Measurements from ENCODE around the gene ANKMY2. TPM values are rescaled to one million over a fixed set of nuclear protein-coding genes. Genes with fewer than 3 reads are reported as not detected.

The ANKMY2 gene
- polyA plus RNA-seq, 1 donor from 2014 or later: 94.7 TPM

- no peak overlapping the region for H3K27ac ChIP-seq (ENCODE audit: low read length)
- H3K9me3 ChIP-seq (ENCODE audit: low read length): no peaks in the 10 kb centered on the region
- H3K4me2 ChIP-seq (ENCODE audit: low read length): no peak overlapping the region
- no peak overlapping the region for H2AFZ ChIP-seq (ENCODE audit: low read depth, low read length)
- H3F3A ChIP-seq (ENCODE audit: insufficient read depth, low read length, poor library complexity, severe bottlenecking): no peaks in the 10 kb centered on the region
- TF ChIP-seq MXI1 (conservative IDR thresholded peaks at IDR 0.05; ENCODE audit: poor library complexity, severe bottlenecking) (no peak), EP300 (conservative IDR thresholded peaks at IDR 0.05; ENCODE audit: poor library complexity, severe bottlenecking) (no peak), RAD21 (conservative IDR thresholded peaks at IDR 0.05) (no peak), CTCF (IDR thresholded peaks at IDR 0.05; ENCODE audit: poor library complexity, severe bottlenecking) (no peak), TAF1 (IDR thresholded peaks at IDR 0.05; ENCODE audit: low read depth) (no peak), SMC3 (conservative IDR thresholded peaks at IDR 0.05; ENCODE audit: poor library complexity) (no peak), POLR2AphosphoS5 (IDR thresholded peaks at IDR 0.05) (no peak), REST (IDR thresholded peaks at IDR 0.05; ENCODE audit: borderline replicate concordance) (no peak), EZH2 (IDR thresholded peaks at IDR 0.05; ENCODE audit: borderline replicate concordance, insufficient read depth, low read length, poor library complexity, severe bottlenecking) (no peak)
- H3K27me3 ChIP-seq (ENCODE audit: insufficient read depth, low read depth, low read length): no peaks in the 10 kb centered on the region
- no peak overlapping the region for H3K9ac ChIP-seq (ENCODE audit: low read length)
- no peaks in the 10 kb centered on the region for H3K9me2 ChIP-seq (ENCODE audit: insufficient read depth, low read length)
- peaks cover 7% of the 10 kb centered on the region for H4K20me1 ChIP-seq (ENCODE audit: insufficient read depth)
- H3K4me3 ChIP-seq (ENCODE audit: low read length): peak overlapping the region; percentile 86
- H3K79me2 ChIP-seq (replicated peaks; ENCODE audit: insufficient read depth, low read length): peaks cover 72% of the 10 kb centered on the region
- no peaks in the 10 kb centered on the region for H3K36me3 ChIP-seq (ENCODE audit: insufficient read depth, low read length)
These were observed 4.7 kb upstream of the ANKMY2 start for GRCh38 chr7:16650266-16650665.

- no peaks in the 10 kb centered on the region for H3K36me3 ChIP-seq (ENCODE audit: insufficient read depth, low read length)
- H3K79me2 ChIP-seq (replicated peaks; ENCODE audit: insufficient read depth, low read length): peaks cover 70% of the 10 kb centered on the region
- no peak overlapping the region for H3K9ac ChIP-seq (ENCODE audit: low read length)
- peak overlapping the region; percentile 94 for H3K4me2 ChIP-seq (ENCODE audit: low read length)
- peaks cover 7% of the 10 kb centered on the region for H4K20me1 ChIP-seq (ENCODE audit: insufficient read depth)
- H3K9me2 ChIP-seq (ENCODE audit: insufficient read depth, low read length): no peaks in the 10 kb centered on the region
- H3F3A ChIP-seq (ENCODE audit: insufficient read depth, low read length, poor library complexity, severe bottlenecking): no peaks in the 10 kb centered on the region
- no peaks in the 10 kb centered on the region for H3K9me3 ChIP-seq (ENCODE audit: low read length)
- no peak overlapping the region for H2AFZ ChIP-seq (ENCODE audit: low read depth, low read length)
- no peak for TF ChIP-seq EP300 (conservative IDR thresholded peaks at IDR 0.05; ENCODE audit: poor library complexity, severe bottlenecking)
- H3K4me3 ChIP-seq (ENCODE audit: low read length): peak overlapping the region; percentile 86
- no peak overlapping the region for H3K27ac ChIP-seq (ENCODE audit: low read length)
- H3K27me3 ChIP-seq (ENCODE audit: insufficient read depth, low read depth, low read length): no peaks in the 10 kb centered on the region
These were observed 3.6 kb upstream of the ANKMY2 start for GRCh38 chr7:16649196-16649595.

GRCh38 chr7:16648551-16648950 is 3.0 kb upstream of the ANKMY2 start:
- Histone ChIP-seq H3K4me2 (ENCODE audit: low read length) (peak overlapping the region; percentile 94), H4K20me1 (ENCODE audit: insufficient read depth) (peaks cover 10% of the 10 kb centered on the region)

More at GRCh38 chr7:16648551-16648950, 3.0 kb upstream of the ANKMY2 start:
- Histone ChIP-seq H3K4me3 (ENCODE audit: low read length) (peak overlapping the region; percentile 86), H3K27ac (ENCODE audit: low read length) (peak overlapping the region; percentile 6), H3K9ac (ENCODE audit: low read length) (peak overlapping the region; percentile 3), H3K9me3 (ENCODE audit: low read length) (no peaks in the 10 kb centered on the region), H3F3A (ENCODE audit: insufficient read depth, low read length, poor library complexity, severe bottlenecking) (no peaks in the 10 kb centered on the region), H3K36me3 (ENCODE audit: insufficient read depth, low read length) (no peaks in the 10 kb centered on the region), H2AFZ (ENCODE audit: low read depth, low read length) (no peak overlapping the region), H3K27me3 (ENCODE audit: insufficient read depth, low read depth, low read length) (no peaks in the 10 kb centered on the region), H3K79me2 (replicated peaks; ENCODE audit: insufficient read depth, low read length) (peaks cover 74% of the 10 kb centered on the region), H3K9me2 (ENCODE audit: insufficient read depth, low read length) (no peaks in the 10 kb centered on the region)
- no peak for TF ChIP-seq SMC3 (conservative IDR thresholded peaks at IDR 0.05; ENCODE audit: poor library complexity)
- no peak for TF ChIP-seq POLR2AphosphoS5 (IDR thresholded peaks at IDR 0.05)
- TF ChIP-seq REST (IDR thresholded peaks at IDR 0.05; ENCODE audit: borderline replicate concordance): no peak
- TF ChIP-seq EZH2 (IDR thresholded peaks at IDR 0.05; ENCODE audit: borderline replicate concordance, insufficient read depth, low read length, poor library complexity, severe bottlenecking): no peak
- TF ChIP-seq TAF1 (IDR thresholded peaks at IDR 0.05; ENCODE audit: low read depth): no peak
- no peak for TF ChIP-seq MXI1 (conservative IDR thresholded peaks at IDR 0.05; ENCODE audit: poor library complexity, severe bottlenecking)
- TF ChIP-seq RAD21 (conservative IDR thresholded peaks at IDR 0.05): no peak
- no peak for TF ChIP-seq CTCF (IDR thresholded peaks at IDR 0.05; ENCODE audit: poor library complexity, severe bottlenecking)
